Loucy (cell line): ENCODE data around the gene IRGC.

Source experiments
- H2AFZ ChIP-seq: fragments of 200-600 bp; sonication (generic); 2 replicates; pipeline ENCODE4 v1.6.0; 2016; ENCODE audit warnings: antibody characterized with exemption, mild to moderate bottlenecking, low read length, moderate library complexity
- H3F3A ChIP-seq: fragments of 200-600 bp; 2 replicates; pipeline ENCODE4 v1.6.0; 2016; ENCODE audit warnings: antibody characterized with exemption, low read depth, mild to moderate bottlenecking
- H3K27me3 ChIP-seq: fragments of 200-600 bp; sonication (generic); 2 replicates; pipeline ENCODE4 v1.6.1; 2014; ENCODE audit warnings: low read length, mild to moderate bottlenecking; ENCODE audit not compliant: insufficient read depth, poor library complexity, severe bottlenecking
- H3K36me3 ChIP-seq: fragments of 200-600 bp; sonication (generic); 2 replicates; pipeline ENCODE4 v1.6.1; 2016; ENCODE audit warnings: low read length; ENCODE audit not compliant: insufficient read depth
- H3K4me1 ChIP-seq: fragments of 200-600 bp; sonication (generic); 2 replicates; pipeline ENCODE4 v1.5.1; 2014; ENCODE audit warnings: low read length, mild to moderate bottlenecking; ENCODE audit not compliant: insufficient read depth, poor library complexity, severe bottlenecking
- H3K4me2 ChIP-seq: fragments of 200-600 bp; sonication (generic); 2 replicates; pipeline ENCODE4 v1.6.0; 2014; ENCODE audit warnings: antibody characterized with exemption, low read length, low read depth, mild to moderate bottlenecking; ENCODE audit not compliant: poor library complexity, severe bottlenecking
- H3K4me3 ChIP-seq: fragments of 200-600 bp; sonication (generic); 2 replicates; pipeline ENCODE4 v1.5.1; 2014; ENCODE audit warnings: low read length, mild to moderate bottlenecking, mixed read lengths; ENCODE audit not compliant: poor library complexity, severe bottlenecking
- H3K79me2 ChIP-seq: fragments of 200-600 bp; sonication (generic); 2 replicates; pipeline ENCODE4 v1.6.1; 2014; ENCODE audit warnings: low read length; ENCODE audit not compliant: insufficient read depth
- H3K9ac ChIP-seq: fragments of 200-600 bp; sonication (generic); 2 replicates; pipeline ENCODE4 v1.6.0; 2014; ENCODE audit warnings: mild to moderate bottlenecking, low read depth, low read length, moderate library complexity; ENCODE audit not compliant: poor library complexity, severe bottlenecking
- H3K9me2 ChIP-seq: fragments of 200-600 bp; sonication (generic); replicated peaks from 2 replicates; pipeline ENCODE4 v1.6.1; 2016; ENCODE audit warnings: low read depth, low read length, mixed read lengths
- H3K9me3 ChIP-seq: fragments of 200-600 bp; sonication (generic); 2 replicates; pipeline ENCODE4 v1.6.1; 2014; ENCODE audit warnings: mild to moderate bottlenecking, antibody characterized with exemption, low read length, low read depth; ENCODE audit not compliant: insufficient read depth
- H4K20me1 ChIP-seq: fragments of 200-600 bp; sonication (generic); 2 replicates; pipeline ENCODE4 v1.6.0; 2014; ENCODE audit warnings: antibody characterized with exemption, low read length, mild to moderate bottlenecking; ENCODE audit not compliant: insufficient read depth, poor library complexity, severe bottlenecking
- EZH2phosphoT487 ChIP-seq: fragments of 200-600 bp; IDR thresholded peaks from 2 replicates; pipeline ENCODE4 v1.6.1; 2018; ENCODE audit warnings: antibody characterized with exemption, mild to moderate bottlenecking, moderate library complexity, borderline replicate concordance
- TF ChIP-seq, protein P1 (sequence below): fragments of 200-600 bp; sonication (generic); conservative IDR thresholded peaks from 2 replicates; pipeline ENCODE4 v1.5.1; 2014; ENCODE audit warnings: mild to moderate bottlenecking, antibody characterized with exemption, low read length

The IRGC gene

DNA sequence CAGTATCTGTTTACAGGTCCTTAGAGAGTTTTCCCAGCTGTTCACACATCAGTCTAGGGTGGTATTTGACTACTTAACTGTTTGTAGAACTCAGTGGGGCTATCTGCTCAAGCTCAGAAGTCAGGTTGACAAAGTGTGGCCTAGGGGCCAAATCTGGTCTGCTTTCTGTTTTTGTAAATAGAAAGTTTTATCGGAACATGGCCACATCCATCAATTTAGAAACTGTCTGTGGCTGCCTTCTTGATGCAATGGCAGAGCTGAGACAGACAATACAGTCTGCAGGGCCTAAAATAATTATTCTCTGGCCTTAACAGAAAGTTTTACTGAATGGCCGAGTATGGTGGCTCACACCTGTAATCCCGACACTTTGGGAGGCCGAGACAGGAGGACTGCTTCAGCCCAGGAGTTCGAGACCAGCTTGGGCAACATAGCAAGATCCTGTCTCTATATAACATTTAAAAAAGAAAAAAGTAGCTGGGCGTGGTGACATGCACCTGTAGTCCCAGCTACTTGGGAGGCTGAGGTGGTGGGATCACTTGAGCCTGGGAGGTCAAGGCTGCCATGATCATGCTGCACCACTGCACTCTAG is 36.5 kb downstream of the IRGC start:
- no peak overlapping the region for H2AFZ ChIP-seq
- H3K4me3 ChIP-seq = peak overlapping the region; percentile 86
- no peak for TF ChIP-seq EZH2phosphoT487
- TF ChIP-seq, protein P1, sequence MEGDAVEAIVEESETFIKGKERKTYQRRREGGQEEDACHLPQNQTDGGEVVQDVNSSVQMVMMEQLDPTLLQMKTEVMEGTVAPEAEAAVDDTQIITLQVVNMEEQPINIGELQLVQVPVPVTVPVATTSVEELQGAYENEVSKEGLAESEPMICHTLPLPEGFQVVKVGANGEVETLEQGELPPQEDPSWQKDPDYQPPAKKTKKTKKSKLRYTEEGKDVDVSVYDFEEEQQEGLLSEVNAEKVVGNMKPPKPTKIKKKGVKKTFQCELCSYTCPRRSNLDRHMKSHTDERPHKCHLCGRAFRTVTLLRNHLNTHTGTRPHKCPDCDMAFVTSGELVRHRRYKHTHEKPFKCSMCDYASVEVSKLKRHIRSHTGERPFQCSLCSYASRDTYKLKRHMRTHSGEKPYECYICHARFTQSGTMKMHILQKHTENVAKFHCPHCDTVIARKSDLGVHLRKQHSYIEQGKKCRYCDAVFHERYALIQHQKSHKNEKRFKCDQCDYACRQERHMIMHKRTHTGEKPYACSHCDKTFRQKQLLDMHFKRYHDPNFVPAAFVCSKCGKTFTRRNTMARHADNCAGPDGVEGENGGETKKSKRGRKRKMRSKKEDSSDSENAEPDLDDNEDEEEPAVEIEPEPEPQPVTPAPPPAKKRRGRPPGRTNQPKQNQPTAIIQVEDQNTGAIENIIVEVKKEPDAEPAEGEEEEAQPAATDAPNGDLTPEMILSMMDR = no peak
- 0 out of 2 replicates have a peak, but pooled peaks cover 3% of the 10 kb centered on the region for H3F3A ChIP-seq
- H3K4me2 ChIP-seq = peak overlapping the region; percentile 90
- peaks cover 31% of the 10 kb centered on the region; the same call in 1 of the 2 replicates for H3K36me3 ChIP-seq
- no peaks in the 10 kb centered on the region for H3K9me2 ChIP-seq
- no peaks in the 10 kb centered on the region for H3K27me3 ChIP-seq
- H3K79me2 ChIP-seq = peaks cover 48% of the 10 kb centered on the region
- H3K4me1 ChIP-seq = peaks cover 21% of the 10 kb centered on the region
- peaks cover 20% of the 10 kb centered on the region for H4K20me1 ChIP-seq
- H3K9ac ChIP-seq = peak overlapping the region; percentile 99
- no peaks in the 10 kb centered on the region for H3K9me3 ChIP-seq

DNA sequence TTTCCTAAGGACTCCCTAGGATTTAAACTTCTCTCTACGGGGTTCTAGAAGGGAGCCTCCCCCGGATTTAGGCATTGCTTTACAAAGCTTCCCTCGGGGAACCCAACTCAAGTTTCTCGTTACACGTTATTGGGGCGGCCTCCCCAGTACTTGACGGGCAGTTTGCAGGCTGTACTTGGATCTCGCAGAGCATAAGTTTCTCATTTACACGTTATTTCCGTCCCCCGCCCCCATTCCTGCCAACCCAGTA is 38.3 kb downstream of the IRGC start:
- Histone ChIP-seq H3K9me2 (no peaks in the 10 kb centered on the region), H3K27me3 (no peaks in the 10 kb centered on the region), H3K4me2 (peak overlapping the region; percentile 90), H4K20me1 (peaks cover 20% of the 10 kb centered on the region), H3K9ac (peak overlapping the region; percentile 99), H3K36me3 (peaks cover 13% of the 10 kb centered on the region; the same call in 1 of the 2 replicates), H2AFZ (no peak overlapping the region), H3F3A (0 out of 2 replicates have a peak, but pooled peaks cover 3% of the 10 kb centered on the region), H3K4me1 (peaks cover 21% of the 10 kb centered on the region), H3K9me3 (no peaks in the 10 kb centered on the region), H3K4me3 (peak overlapping the region; percentile 86), H3K79me2 (peaks cover 48% of the 10 kb centered on the region)
- TF ChIP-seq, protein P1 = no peak
- no peak for TF ChIP-seq EZH2phosphoT487

DNA sequence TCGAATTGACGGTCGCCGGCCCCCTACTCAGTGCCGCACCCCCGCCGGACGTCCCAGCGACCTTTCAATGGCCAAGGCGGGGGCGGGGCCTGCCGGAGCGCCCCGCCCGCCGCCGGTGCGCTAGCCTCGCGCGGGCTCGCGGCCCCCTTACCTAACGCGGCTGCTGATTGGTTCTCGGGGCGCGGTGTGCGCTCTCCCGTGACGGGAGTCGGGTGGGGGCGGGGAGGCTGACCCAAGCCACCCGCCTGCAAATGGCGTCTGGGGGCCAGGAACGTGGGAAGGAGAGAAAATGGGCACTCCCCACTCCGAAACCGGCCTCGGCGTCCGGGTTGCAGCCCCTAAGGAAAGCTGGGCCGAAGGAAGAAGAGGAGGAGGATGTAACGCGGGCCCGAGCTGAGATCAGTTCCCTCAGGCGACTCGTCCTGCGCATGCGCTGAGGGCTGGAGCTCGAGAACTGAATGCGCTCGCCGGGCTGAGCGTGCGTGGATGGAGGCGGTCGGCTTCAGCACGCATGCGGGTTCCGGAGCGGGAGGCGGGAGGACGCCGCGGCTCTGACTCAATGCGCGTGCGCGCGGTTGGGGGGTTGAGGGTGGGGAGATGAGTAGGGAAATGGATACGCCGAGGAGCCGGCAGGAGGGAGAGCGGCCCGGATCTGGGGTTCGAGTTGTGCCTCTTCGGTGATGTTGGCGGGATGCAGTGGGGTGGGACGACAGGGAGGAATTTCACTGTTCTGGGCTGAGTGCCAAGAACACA is 38.8 kb downstream of the IRGC start, which contains the start of gene SMG9:
SMG9 (minus strand) TSS at position 460 of the 753 bp plus-strand sequence. CDS start 4,221 bp downstream, outside the sequence.
- Histone ChIP-seq H3K9ac (peak within 1 kb of the TSS; percentile 99), H4K20me1 (peaks cover 20% of the 10 kb centered on the region), H3F3A (0 out of 2 replicates have a peak, but pooled peaks cover 3% of the 10 kb centered on the region), H3K9me3 (no peaks in the 10 kb centered on the region), H3K4me3 (peak within 1 kb of the TSS; percentile 86), H2AFZ (peak within 1 kb of the TSS; percentile 71), H3K4me2 (peak within 1 kb of the TSS; percentile 90), H3K79me2 (peaks cover 48% of the 10 kb centered on the region), H3K4me1 (peaks cover 21% of the 10 kb centered on the region), H3K36me3 (peaks cover 8% of the 10 kb centered on the region; the same call in 1 of the 2 replicates), H3K27me3 (no peaks in the 10 kb centered on the region), H3K9me2 (no peaks in the 10 kb centered on the region)
- no peak for TF ChIP-seq EZH2phosphoT487
- TF ChIP-seq, protein P1 = no peak
